ENCODE measurements around the gene SVOPL. TPM values are rescaled to one million over a fixed set of nuclear protein-coding genes. Genes with fewer than 3 reads are reported as not detected.

SVOPL gene
- total RNA-seq, 2 donors from 2014 or later, result not detected

DNA sequence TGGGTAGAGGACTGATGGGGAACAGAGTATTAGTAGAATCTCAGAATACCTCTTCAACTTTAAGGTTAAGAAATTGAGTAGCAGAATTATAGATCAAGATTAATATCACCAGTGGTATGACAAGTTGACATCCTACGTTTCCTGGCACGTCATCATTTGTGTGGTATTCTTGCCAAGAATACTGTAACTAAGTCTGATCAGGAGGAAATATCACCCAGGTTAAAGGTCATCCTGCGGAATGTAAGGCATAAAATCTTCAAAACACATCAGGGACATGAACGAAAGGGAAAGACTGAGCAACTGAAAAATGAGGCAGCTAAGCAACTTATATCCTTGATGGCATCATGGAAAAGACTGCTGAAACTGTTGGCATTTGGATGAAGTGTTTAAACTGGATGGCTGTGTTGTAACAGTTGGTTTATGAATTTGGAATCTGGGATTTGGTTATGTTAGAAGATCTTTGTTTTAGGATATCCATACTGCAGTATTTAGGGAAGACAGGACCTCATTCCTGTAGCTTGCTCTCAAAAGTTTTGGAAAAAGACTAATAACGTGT is 155.0 kb downstream of the SVOPL start:
- Histone ChIP-seq H3K9me3 (no peaks in the 10 kb centered on the region), H3K27me3 (no peaks in the 10 kb centered on the region), H3K27ac (no peak overlapping the region), H3K36me3 (replicated peaks in 1 of 2; ENCODE audit: insufficient read depth in 1 of 2, low read depth in 2 of 2) (peaks cover 3 to 8% of the 10 kb centered on the region in 2 donors), H3K4me1 (no peaks in the 10 kb centered on the region), H3K4me3 (no peak overlapping the region)
- 74 to 80% methylated on average over 5 of the region's 5 CpGs for WGBS, 2 donors
- ATAC-seq (no peak), DNase-seq (no peak)
- TF ChIP-seq, protein P1, sequence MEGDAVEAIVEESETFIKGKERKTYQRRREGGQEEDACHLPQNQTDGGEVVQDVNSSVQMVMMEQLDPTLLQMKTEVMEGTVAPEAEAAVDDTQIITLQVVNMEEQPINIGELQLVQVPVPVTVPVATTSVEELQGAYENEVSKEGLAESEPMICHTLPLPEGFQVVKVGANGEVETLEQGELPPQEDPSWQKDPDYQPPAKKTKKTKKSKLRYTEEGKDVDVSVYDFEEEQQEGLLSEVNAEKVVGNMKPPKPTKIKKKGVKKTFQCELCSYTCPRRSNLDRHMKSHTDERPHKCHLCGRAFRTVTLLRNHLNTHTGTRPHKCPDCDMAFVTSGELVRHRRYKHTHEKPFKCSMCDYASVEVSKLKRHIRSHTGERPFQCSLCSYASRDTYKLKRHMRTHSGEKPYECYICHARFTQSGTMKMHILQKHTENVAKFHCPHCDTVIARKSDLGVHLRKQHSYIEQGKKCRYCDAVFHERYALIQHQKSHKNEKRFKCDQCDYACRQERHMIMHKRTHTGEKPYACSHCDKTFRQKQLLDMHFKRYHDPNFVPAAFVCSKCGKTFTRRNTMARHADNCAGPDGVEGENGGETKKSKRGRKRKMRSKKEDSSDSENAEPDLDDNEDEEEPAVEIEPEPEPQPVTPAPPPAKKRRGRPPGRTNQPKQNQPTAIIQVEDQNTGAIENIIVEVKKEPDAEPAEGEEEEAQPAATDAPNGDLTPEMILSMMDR (IDR thresholded peaks at IDR 0.05), result no peak
- no peak for TF ChIP-seq POLR2A (IDR thresholded peaks at IDR 0.05)
- intact Hi-C loops (cut with DNase I), result no loop called here

GRCh38 chr7:138545123-138545522 is 156.0 kb downstream of the SVOPL start:
- Histone ChIP-seq H3K9me3 (no peaks in the 10 kb centered on the region), H3K36me3 (replicated peaks in 1 of 2; ENCODE audit: insufficient read depth in 1 of 2, low read depth in 2 of 2) (peaks cover 0 to 11% of the 10 kb centered on the region in 2 donors), H3K4me3 (no peak overlapping the region), H3K27ac (no peak overlapping the region), H3K4me1 (no peaks in the 10 kb centered on the region), H3K27me3 (no peaks in the 10 kb centered on the region)
- DNase-seq (no peak), ATAC-seq (no peak)
- intact Hi-C loops (cut with DNase I), result no loop called here
- 79% methylated on average over 6 of the region's 6 CpGs for WGBS, 2 donors
- TF ChIP-seq, protein P1 (IDR thresholded peaks at IDR 0.05), result no peak
- no peak for TF ChIP-seq POLR2A (IDR thresholded peaks at IDR 0.05)

Small RNAs within 50 kb of the gene (small RNA-seq; reads per million reads assigned to genes)
- gene RF00561, result not detected

Other genes starting within 250 kb of the SVOPL start
- 10 to 100 TPM; 12.2 to 12.5 TPM for gene TRIM24, start 241.1 kb downstream of the SVOPL start, total RNA-seq
- gene TMEM213, start 96.6 kb upstream of the SVOPL start, total RNA-seq, result not detected
- gene ATP6V0A4, start 96.8 kb upstream of the SVOPL start, total RNA-seq, result not detected